HG03135 (cell line): ENCODE measurements around the gene IFFO2.

ENCODE experiments used
- ATAC-seq: cut with Tn5 transposase; IDR thresholded peaks from one replicate; pipeline ENCODE4 v1.9.1; 2021; ENCODE audit warnings: mild to moderate bottlenecking, moderate library complexity; ENCODE audit not compliant: unreplicated experiment

Gene IFFO2

DNA sequence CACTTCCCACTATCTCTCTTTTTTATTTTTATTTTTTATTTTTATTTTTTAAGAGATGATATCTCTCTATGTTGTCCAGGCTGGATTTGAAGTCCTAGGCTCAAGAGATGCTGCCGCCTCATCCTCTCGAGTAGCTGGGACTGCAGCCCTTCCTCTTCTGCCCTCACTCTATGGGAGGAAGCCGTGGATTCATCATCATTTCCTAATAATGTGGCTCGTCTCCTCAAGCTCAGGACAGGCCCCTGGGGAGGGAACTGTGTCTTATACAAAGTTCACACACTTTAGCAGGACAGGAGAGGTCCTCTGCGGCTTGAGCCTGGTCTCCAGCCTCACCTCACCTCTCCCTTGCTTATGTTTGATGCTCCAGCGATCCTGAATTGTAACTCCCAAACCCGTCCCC is 16.5 kb upstream of the IFFO2 start:
- ATAC-seq: no peak

- ATAC-seq: no peak
Measured at GRCh38 chr1:18972531-18972930, 16.1 kb upstream of the IFFO2 start.

- no peak for ATAC-seq
Measured at GRCh38 chr1:18970762-18971161, 14.3 kb upstream of the IFFO2 start.

DNA sequence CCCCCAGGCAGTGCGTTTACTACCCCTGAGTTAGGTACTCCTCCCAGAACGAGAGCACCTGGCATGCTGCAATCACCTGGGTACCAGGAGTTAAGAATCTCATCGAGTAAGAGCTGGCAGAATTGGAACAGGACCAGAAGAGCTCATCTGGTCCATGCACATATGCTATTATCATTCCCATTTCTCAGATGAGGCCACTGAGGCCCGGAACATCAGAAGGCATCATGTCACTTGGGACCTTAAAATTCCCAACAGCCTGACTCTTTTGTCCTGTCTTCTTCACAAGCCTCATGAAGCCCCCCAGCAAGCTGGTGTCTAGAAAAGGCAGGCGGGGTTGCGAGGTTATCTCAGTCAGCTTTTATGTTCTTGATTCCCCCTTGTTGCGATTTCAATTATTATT is 13.9 kb upstream of the IFFO2 start:
- ATAC-seq: no peak

GRCh38 chr1:18967066-18967690 is 10.7 kb upstream of the IFFO2 start:
- ATAC-seq: no peak

DNA sequence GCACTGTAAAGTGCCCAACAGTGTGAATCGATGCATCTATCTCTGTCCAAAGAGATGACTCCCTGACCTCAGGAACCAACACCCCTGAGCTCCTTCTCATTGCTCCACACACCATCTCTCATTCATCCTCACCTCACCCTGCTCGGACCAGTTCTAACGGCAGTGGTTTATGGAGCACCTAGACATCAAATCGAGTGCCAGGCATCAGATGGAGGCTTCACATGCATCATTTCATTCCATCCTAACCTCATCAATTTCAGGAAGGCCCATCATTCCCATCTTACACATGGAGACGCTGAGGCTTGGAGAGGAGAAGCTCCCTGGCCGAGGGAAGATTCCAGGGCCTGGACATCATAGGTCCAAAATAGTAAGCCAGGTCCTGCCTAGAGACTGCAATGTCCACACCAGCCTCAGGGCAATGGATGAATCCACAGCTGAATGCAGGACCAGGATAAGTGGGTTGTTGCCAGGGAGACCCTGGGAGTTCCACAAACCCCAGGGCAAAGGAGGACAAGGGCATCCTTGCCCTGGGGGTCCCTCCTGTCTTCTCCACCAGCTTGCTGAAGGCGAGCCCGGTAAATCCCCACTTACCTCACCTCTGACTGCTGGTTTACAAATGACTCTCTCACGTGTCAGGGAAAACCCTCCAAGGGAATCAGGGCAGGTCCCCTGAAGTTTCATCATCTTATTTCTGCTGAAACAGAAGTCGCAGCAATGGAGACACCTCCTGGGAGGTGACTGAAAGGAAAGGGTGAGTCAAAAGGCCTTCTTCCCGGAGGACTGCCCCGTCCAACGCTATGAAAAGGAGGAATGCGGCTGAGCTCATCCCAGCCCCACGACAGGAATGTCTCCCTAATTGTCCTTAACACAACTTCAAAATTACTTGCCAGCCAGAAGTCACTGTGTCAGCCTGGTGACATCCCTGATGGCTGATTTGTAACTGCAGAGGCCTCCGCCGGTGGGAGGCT is 9.0 kb upstream of the IFFO2 start:
- no peak for ATAC-seq

GRCh38 chr1:18963968-18964367 is 7.5 kb upstream of the IFFO2 start:
- ATAC-seq: no peak

- no peak for ATAC-seq
Measured at GRCh38 chr1:18962855-18963737, 6.6 kb upstream of the IFFO2 start.

GRCh38 chr1:18962121-18962721 is 5.7 kb upstream of the IFFO2 start:
- ATAC-seq: no peak

- ATAC-seq: no peak
Measured at GRCh38 chr1:18960821-18961220, 4.3 kb upstream of the IFFO2 start.

DNA sequence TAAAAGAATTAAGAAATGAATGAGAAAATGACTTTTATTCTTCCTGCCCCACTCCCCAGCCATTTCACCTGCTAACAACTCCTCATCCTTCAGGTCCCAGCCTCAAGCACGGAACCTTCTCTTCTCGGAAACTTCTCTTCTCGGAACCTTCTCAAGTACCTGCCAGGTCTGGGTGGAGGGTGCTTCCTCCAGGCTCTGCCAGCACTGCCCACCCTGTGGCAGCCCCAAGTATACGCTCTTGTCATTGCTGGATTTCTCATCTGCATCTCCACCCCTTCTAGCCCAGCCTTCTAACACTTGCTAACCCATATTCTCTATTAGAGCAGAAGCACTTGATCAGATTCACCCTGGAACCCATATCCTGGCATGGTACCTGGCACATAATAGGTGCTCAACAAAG is 3.9 kb upstream of the IFFO2 start:
- no peak for ATAC-seq

GRCh38 chr1:18959591-18959990 is 3.1 kb upstream of the IFFO2 start:
- no peak for ATAC-seq

DNA sequence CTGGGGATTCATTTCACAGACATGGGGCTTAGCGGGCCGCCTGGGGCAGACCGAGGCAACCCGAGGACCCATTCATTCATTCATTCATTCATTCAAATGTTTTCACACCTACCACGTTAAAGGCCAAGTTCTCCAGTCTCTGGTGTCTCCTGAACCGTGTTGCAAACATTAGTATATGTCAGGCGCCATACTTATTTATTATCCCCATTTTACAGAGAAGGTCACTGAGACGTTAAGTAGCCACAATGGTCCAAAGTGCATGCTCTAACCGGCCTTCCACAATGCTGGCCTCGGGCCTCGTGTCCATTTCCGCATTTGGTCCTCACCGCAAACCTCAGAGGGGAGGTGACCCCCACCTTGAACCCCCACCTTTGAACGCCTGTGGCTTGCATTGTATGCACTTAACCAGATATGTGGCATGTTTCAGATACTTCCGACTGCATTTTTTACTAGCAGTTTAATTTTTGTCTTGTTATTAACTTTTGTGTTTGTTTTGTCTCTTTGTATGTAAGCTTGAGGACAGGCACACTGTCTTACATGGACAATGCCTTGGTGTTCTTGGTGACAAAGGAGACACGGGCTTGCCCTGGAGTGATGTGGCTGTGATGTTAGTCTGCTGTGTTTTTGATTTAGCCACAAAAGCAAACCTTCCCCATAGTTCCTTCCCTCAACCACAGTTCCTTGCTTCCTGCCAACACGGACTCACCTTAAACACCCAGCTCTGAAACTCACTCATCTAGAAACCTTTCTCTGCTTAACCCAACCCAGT is 1.2 kb upstream of the IFFO2 start:
- no peak for ATAC-seq

GRCh38 chr1:18957136-18957521 is 653 bp upstream of the IFFO2 start:
- no peak for ATAC-seq

DNA sequence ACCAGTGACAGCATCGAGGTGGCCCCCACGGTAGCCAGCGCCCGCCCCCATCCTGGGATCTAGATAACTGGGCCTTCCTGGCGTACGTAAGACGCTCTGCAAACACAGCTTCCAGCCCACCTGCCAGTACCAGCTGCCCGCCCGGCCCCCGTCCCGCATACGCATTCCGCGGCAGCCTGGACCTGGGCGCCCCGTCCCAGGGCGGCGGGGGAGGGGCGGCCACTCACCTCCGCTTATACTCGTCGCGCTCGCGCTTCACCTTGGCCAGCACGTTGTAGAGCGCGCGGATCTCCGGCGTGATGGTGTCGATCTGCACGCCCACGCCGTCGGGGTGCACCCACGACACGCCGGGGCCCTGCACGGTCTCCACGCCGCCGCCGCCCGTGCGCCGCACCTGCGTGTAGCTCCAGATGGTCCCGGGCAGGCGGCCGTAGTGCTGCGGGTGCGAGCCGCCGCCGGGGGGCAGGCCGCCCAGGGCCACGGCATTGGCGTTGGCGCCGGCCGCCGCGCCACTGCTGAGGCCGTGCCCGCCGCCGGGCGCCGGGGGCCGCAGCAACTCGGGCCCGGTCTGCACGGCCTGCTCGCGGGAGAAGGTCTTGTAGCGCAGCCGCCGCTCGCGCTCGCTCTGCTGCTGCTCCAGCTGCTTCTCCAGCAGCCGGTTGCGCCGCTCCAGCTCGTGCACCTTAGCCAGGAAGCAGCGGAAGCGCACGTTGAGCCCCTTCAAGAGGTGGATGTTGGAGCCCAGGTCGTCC is 859 bp downstream of the IFFO2 start:
- ATAC-seq: peak; percentile 14

- no peak for ATAC-seq
Measured at GRCh38 chr1:18955131-18955440, 1.4 kb downstream of the IFFO2 start.

DNA sequence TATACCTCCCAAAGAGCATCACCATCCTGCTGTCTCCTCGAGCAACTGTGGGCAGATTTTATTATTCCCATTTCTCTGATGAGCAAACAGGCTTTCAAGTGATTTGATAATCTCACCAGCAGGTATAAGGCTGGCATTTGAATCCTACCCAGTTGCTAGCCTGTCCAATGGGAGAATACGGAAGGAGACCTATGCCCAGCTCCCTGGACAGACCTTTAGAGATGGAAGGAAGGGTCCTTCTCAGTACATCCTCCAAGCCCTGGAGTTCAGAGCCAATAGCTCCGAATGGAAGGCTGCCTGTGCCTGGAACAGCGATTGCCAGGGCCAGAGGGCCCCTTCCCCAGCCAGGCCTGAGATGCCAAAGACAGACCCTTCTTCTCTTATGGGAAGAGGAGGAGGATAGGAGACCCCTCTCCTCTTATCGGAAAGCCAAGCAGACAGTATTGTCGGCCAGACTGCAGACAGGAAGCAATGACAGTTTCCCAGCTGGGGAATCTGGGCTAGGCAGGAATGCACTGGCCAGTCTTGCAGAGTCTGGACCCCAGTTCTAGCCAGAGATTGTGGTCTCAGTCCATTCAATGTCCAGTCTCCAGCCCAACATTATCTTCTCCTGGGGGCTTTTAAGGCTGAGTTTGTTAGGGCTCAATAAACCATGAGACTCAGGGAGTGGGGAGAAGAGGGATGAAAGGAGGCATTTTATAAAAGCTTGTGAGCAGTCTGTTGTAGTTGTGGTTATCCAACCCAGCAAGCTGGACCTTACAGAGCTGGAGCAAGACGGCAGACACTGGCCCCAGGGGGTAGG is 2.0 kb downstream of the IFFO2 start:
- no peak for ATAC-seq

DNA sequence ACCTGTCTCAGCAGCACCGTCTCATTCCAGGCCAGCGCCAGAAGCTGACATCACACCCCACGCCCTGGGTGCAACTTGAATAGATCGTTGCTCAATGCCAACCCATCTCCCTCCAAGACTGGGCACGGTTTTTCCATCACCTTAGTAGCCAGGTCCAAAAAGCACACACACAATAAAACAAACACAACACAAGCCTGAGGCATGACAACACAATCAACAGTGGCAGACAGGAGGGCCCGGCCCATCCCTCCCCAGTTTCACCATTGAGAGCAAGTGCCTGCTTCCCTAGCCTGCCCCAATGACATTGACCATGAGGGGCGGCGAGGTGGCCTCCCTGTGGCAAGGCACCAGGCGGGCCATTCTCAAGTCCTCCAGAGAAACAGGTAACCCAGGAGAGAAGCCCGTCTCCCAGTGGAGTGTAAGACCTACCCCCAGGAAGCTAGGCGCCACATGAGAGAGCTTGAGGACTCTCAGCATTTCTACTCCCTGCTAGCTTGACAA is 2.7 kb downstream of the IFFO2 start:
- ATAC-seq: no peak
